ENCODE results near the gene PRDM16. TPM values are rescaled to one million over a fixed set of nuclear protein-coding genes. Genes with fewer than 3 reads are reported as not detected.

The PRDM16 gene
- total RNA-seq, 1 experiment from 2014 or later, result 0.17 TPM

DNA sequence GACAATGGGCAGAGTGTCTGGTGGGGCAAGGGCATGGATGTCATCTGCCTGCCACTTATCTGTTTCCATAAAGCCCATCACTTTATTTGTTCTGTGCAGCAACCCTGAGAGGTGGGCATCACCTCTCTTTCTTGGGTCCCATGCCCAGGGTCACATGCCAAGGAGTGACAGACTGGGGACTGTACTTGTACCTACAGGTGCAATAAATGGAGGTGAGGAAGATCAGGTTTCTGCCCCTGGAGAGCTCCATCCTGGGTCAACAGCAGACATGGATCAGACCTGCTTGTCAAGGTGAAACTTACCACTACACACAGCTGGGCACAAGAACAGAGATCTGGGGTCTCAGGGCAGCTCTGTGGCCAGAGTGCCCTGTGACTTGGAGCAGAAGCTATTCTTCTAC, 18.4 kb upstream of the PRDM16 start:
- H4K20me1 ChIP-seq (ENCODE audit: control insufficient read depth, insufficient read depth, insufficient read length), result no peaks in the 10 kb centered on the region
- H3K27me3 Mint-ChIP-seq (ENCODE audit: low read depth), result peaks cover 16% of the 10 kb centered on the region
- H3K36me3 Mint-ChIP-seq (ENCODE audit: insufficient read depth in 1 of 3, low read depth in 3 of 3), result peaks cover 0 to 9% (median 0%) of the 10 kb centered on the region in 3 experiments; a peak in 3 of 7 replicates
- no peak overlapping the region for H2AFZ ChIP-seq (ENCODE audit: low read length)
- H4K91ac ChIP-seq (ENCODE audit: insufficient read length, low read depth, low read length), result no peak overlapping the region
- H3K79me2 ChIP-seq (ENCODE audit: insufficient read depth, low read length), result no peaks in the 10 kb centered on the region
- H3K4me2 ChIP-seq (ENCODE audit: insufficient read depth, insufficient read length, low read length), result no peak overlapping the region
- H3K27ac Mint-ChIP-seq, result no peak overlapping the region
- no peaks in the 10 kb centered on the region for H3K79me1 ChIP-seq (ENCODE audit: insufficient read depth, low read depth, low read length, poor library complexity, severe bottlenecking)
- TF ChIP-seq, protein P1, sequence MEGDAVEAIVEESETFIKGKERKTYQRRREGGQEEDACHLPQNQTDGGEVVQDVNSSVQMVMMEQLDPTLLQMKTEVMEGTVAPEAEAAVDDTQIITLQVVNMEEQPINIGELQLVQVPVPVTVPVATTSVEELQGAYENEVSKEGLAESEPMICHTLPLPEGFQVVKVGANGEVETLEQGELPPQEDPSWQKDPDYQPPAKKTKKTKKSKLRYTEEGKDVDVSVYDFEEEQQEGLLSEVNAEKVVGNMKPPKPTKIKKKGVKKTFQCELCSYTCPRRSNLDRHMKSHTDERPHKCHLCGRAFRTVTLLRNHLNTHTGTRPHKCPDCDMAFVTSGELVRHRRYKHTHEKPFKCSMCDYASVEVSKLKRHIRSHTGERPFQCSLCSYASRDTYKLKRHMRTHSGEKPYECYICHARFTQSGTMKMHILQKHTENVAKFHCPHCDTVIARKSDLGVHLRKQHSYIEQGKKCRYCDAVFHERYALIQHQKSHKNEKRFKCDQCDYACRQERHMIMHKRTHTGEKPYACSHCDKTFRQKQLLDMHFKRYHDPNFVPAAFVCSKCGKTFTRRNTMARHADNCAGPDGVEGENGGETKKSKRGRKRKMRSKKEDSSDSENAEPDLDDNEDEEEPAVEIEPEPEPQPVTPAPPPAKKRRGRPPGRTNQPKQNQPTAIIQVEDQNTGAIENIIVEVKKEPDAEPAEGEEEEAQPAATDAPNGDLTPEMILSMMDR (conservative IDR thresholded peaks at IDR 0.05), result no peak
- no peak overlapping the region for H3K56ac ChIP-seq (ENCODE audit: insufficient read length, low read depth, low read length)
- no peak overlapping the region for H2AK5ac ChIP-seq (ENCODE audit: insufficient read length, low read length)
- no peak overlapping the region for H3K14ac ChIP-seq (ENCODE audit: insufficient read depth, low read length)
- H2BK20ac ChIP-seq (ENCODE audit: low read depth, low read length, poor library complexity, severe bottlenecking), result no peak overlapping the region
- no peaks in the 10 kb centered on the region for H3K4me1 Mint-ChIP-seq
- no peak overlapping the region for H3K4me3 Mint-ChIP-seq
- H2BK12ac ChIP-seq (ENCODE audit: insufficient read length, low read depth, low read length), result no peak overlapping the region
- H4K8ac ChIP-seq (replicated peaks; ENCODE audit: insufficient read length, low read depth, low read length), result no peak overlapping the region
- no peak overlapping the region for H2BK5ac ChIP-seq (ENCODE audit: insufficient read length, low read length)
- no peaks in the 10 kb centered on the region for H3K23me2 ChIP-seq (ENCODE audit: insufficient read length, low read depth, low read length, poor library complexity, severe bottlenecking)
- no peak overlapping the region for H2BK120ac ChIP-seq (ENCODE audit: low read depth, low read length, poor library complexity, severe bottlenecking)
- no peak overlapping the region for H3K23ac ChIP-seq (ENCODE audit: insufficient read length, low read depth, low read length)
- H3T11ph ChIP-seq (ENCODE audit: low read length), result no peak overlapping the region
- no peaks in the 10 kb centered on the region for H3K27me3 ChIP-seq (ENCODE audit: insufficient read depth, low read length)
- no peak overlapping the region for H3K18ac ChIP-seq (ENCODE audit: insufficient read length, low read depth, low read length)
- DNase-seq, result no peak
- no peak overlapping the region for H4K5ac ChIP-seq (ENCODE audit: insufficient read length, low read depth, low read length)
- H3K4me1 ChIP-seq (ENCODE audit: insufficient read depth, low read length), result no peaks in the 10 kb centered on the region
- H3K9me3 ChIP-seq (ENCODE audit: control insufficient read depth, low read depth, low read length), result peaks cover 8% of the 10 kb centered on the region
- no peak overlapping the region for H3K9ac ChIP-seq (ENCODE audit: extremely low read depth, insufficient read length, low read length)
- no peak overlapping the region for H3K27ac ChIP-seq (ENCODE audit: insufficient read length, low read depth, low read length)
- no peak overlapping the region for H2BK15ac ChIP-seq (ENCODE audit: low read depth, low read length)
- no peak overlapping the region for H3K4ac ChIP-seq (ENCODE audit: low read depth, low read length)
- peaks cover 4 to 53% of the 10 kb centered on the region in 2 experiments for H3K9me3 Mint-ChIP-seq

All from H9 (cell line).